Mucosa of descending colon (tissue), 3 donors: Measurements from ENCODE around the gene SDS. TPM values are rescaled to one million over a fixed set of nuclear protein-coding genes. Genes with fewer than 3 reads are reported as not detected.

Experiments used
- ATAC-seq: fragments of 200-7000 bp; cut with Tn5 transposase; one replicate; pipeline ENCODE4 v1.9.1; 2020; ENCODE audit warnings: mild to moderate bottlenecking, moderate library complexity
- DNase-seq, 3 donors: peaks; one replicate each; pipeline ENCODE4 v3.0.0-alpha.2; 2020
- H3K36me3 ChIP-seq: fragments of 200-600 bp; one replicate; pipeline ENCODE4 v1.8.0; 2021; ENCODE audit warnings: low read depth, mild to moderate bottlenecking
- H3K4me1 ChIP-seq: fragments of 200-600 bp; one replicate; pipeline ENCODE4 v1.8.0; 2021; ENCODE audit warnings: low read depth, mild to moderate bottlenecking
- H3K4me3 ChIP-seq: fragments of 200-600 bp; one replicate; pipeline ENCODE4 v1.8.0; 2021; ENCODE audit warnings: mild to moderate bottlenecking
- H3K9me3 ChIP-seq: fragments of 200-600 bp; one replicate; pipeline ENCODE4 v1.8.0; 2021; ENCODE audit warnings: mild to moderate bottlenecking
- intact Hi-C, 2 donors: fragments of 100-400 bp; cut with DNase I in 1 of 2; cut with micrococcal nuclease in 1 of 2; formaldehyde crosslinking; loops; one replicate each; pipeline versions ENCODE4 v1.11.0 to v1.11.1; 2022; cut with DNase I, micrococcal nuclease
- total RNA-seq, 3 donors: library from RNA; stranded (reverse); fragmentation: NEBNext Ultra II Directional in 2 of 3; extraction: Animal tissue kit (Norgen Biotek cat#: 25700) in 2 of 3; gene quantifications; one replicate each; pipeline versions ENCODE4 v1.2.1 to v1.2.4, GENCODE V29; 2021 to 2023
- TF ChIP-seq, protein P1 (sequence below): fragments of 200-600 bp; IDR thresholded peaks from one replicate; pipeline ENCODE4 v1.8.0; 2022; ENCODE audit warnings: antibody characterized with exemption, mild to moderate bottlenecking
- donor health status: DM: no; HTN: no; CAD: no; lungs with moderate emphysema.
- donor health status: DM: no; HTN: no; CAD: no.
- donor health status: DM: no; HTN: yes; CAD: no.

The SDS gene
- total RNA-seq, 3 donors from 2014 or later = 0.44 to 3.9 (median 3.2) TPM

DNA sequence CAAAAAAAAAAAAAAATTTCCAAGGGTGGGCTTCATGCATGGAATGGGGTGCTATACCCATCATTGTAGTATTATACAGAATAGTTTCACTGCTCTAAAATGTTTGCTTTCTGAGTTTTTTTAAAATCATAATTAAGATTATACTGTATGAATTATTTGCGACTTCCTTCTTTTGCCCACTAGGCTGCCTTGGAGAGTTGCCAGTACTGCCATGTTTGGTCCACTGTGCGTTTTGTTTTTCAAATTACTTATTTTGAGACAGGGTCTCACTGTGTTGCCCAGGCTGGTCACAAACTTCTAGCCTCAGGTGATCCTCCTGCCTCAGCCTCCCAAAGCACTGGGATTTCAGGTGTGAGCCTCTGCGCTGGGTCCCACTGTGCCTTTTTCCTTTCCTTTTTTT is 25.4 kb downstream of the SDS start:
- Histone ChIP-seq H3K36me3 (no peaks in the 10 kb centered on the region), H3K4me3 (no peak overlapping the region), H3K9me3 (no peaks in the 10 kb centered on the region), H3K4me1 (no peaks in the 10 kb centered on the region)
- no peak for ATAC-seq
- TF ChIP-seq, protein P1, sequence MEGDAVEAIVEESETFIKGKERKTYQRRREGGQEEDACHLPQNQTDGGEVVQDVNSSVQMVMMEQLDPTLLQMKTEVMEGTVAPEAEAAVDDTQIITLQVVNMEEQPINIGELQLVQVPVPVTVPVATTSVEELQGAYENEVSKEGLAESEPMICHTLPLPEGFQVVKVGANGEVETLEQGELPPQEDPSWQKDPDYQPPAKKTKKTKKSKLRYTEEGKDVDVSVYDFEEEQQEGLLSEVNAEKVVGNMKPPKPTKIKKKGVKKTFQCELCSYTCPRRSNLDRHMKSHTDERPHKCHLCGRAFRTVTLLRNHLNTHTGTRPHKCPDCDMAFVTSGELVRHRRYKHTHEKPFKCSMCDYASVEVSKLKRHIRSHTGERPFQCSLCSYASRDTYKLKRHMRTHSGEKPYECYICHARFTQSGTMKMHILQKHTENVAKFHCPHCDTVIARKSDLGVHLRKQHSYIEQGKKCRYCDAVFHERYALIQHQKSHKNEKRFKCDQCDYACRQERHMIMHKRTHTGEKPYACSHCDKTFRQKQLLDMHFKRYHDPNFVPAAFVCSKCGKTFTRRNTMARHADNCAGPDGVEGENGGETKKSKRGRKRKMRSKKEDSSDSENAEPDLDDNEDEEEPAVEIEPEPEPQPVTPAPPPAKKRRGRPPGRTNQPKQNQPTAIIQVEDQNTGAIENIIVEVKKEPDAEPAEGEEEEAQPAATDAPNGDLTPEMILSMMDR = no peak
- DNase-seq = no peak
- intact Hi-C loops = no loop called here

DNA sequence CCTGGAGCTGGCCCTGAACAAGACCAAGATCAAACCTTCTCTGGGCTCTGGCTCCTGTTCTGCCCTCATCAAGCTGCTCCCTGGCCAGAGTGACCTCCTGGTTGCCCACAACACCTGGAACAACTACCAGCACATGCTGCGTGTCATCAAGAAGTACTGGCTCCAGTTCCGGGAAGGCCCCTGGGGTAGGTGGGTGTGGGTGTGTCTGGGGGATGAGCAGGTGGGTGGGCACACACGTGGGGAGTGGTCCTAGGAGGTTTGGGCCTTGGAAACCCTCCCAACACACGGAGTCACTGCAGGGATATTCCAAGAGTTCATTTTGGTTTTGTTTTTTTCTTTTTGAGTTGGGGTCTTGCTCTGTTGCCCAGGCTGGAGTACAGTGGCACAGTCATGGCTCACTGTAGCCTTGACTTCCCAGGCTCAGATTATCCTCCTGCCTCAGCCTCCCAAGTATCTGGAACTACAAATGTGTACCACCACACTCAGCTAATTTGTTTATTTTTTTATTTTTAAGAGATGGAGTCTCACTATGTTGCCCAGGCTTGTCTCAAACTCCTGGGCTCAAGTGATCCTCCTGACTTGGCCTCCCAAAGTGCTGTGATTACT is 28.8 kb downstream of the SDS start:
- DNase-seq = no peak
- ATAC-seq = no peak
- no peaks in the 10 kb centered on the region for H3K9me3 ChIP-seq
- H3K4me1 ChIP-seq = no peaks in the 10 kb centered on the region
- no peaks in the 10 kb centered on the region for H3K36me3 ChIP-seq
- intact Hi-C loops = no loop called here
- H3K4me3 ChIP-seq = no peak overlapping the region
- TF ChIP-seq, protein P1 = no peak

DNA sequence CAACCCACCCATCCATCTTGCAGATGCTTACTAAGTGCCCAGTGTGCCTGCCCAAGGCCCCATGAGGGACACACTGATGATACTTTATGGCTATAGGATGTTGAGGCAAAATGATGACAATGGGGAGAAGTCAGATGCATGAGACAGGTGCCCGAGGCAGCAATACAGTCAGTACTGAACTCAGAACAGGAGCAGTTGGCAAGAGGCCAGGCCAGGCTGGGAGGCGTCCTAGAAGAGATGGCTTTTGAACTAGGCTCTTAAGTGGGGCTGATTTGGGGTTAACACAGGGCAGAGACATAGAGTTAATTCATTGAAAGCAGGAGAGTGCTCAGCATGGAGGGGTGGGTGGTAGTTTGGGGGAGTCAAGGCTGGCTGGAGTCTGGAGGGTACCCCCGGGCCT is 29.7 kb downstream of the SDS start:
- no peak for ATAC-seq
- Histone ChIP-seq H3K36me3 (no peaks in the 10 kb centered on the region), H3K9me3 (no peaks in the 10 kb centered on the region), H3K4me1 (no peaks in the 10 kb centered on the region), H3K4me3 (no peak overlapping the region)
- TF ChIP-seq, protein P1 = no peak
- DNase-seq = no peak
- intact Hi-C loops = no loop called here

DNA sequence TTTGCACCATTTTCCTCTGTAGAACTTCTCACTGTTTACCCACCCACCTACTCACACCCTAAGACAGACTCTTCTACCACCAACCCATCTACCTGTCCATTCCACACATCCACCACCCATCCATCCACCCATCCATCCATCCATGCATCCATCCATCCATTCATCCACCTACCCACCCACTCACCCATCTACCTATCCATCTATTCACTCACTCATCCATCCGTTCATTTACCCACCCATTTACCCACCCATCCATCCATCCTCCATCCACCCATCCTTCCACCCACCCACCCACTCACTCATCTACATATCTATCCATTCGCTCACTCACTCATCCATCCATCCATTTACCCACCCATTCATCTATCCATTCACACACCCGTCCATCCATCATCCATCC is 30.2 kb downstream of the SDS start:
- Histone ChIP-seq H3K4me3 (no peak overlapping the region), H3K4me1 (no peaks in the 10 kb centered on the region), H3K9me3 (no peaks in the 10 kb centered on the region), H3K36me3 (no peaks in the 10 kb centered on the region)
- ATAC-seq (no peak), DNase-seq (no peak)
- intact Hi-C loops = no loop called here
- TF ChIP-seq, protein P1 = no peak

DNA sequence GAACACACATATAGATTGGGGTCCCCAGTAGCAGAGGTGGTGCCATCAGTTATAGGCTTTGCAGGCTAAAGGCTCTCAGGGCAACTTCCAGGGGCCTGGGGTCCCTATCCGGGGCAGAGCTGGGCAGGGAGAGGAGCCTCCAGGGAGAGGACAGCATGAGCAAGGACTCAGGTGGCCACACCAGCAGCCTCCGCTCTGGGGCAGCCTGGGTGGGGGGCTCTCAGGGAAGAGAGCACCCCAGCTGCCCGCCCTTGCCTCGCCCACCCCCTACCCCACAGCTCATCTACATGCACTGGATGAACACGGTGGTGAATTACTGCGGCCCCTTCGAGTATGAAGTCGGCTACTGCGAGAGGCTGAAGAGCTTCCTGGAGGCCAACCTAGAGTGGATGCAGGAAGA is 31.3 kb downstream of the SDS start:
- ATAC-seq = no peak
- Histone ChIP-seq H3K9me3 (no peaks in the 10 kb centered on the region), H3K36me3 (no peaks in the 10 kb centered on the region), H3K4me3 (no peak overlapping the region), H3K4me1 (no peaks in the 10 kb centered on the region)
- TF ChIP-seq, protein P1 = no peak
- intact Hi-C loops = no loop called here
- DNase-seq = no peak

DNA sequence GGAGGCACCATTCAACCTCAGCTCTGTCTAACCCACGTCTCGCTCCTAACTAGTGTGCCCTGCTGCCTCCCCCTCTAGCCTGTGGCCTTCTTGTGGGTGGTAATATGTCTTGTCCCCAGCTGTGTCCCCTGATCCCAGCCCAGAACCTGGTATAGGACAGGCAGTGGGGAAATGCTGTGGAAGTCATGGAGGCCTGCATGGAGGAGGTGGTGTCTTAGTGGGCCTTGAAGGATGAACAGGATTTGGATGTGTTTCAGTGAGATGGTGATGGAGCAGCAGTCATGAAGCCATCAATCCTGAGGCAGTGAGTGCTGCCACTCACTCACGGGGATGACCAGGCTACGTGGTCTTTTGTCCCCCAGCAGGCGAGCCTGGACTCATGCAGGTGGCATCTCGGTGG is 31.9 kb downstream of the SDS start:
- Histone ChIP-seq H3K4me1 (no peaks in the 10 kb centered on the region), H3K9me3 (no peaks in the 10 kb centered on the region), H3K4me3 (no peak overlapping the region), H3K36me3 (no peaks in the 10 kb centered on the region)
- ATAC-seq = no peak
- intact Hi-C loops = no loop called here
- no peak for DNase-seq
- TF ChIP-seq, protein P1 = no peak
